Liver (tissue), 9 donors: Measurements from ENCODE around the gene CEP128. TPM values are rescaled to one million over a fixed set of nuclear protein-coding genes. Genes with fewer than 3 reads are reported as not detected.

ENCODE experiments used
- DNase-seq: peaks from one replicate; pipeline ENCODE4 v3.0.0-alpha.2; 2017; ENCODE audit warnings: low spot score
- H3K27ac ChIP-seq, 2 donors: one replicate each; pipeline ENCODE4 v1.7.0; 2013; ENCODE audit warnings: inconsistent platforms in 2 of 2, low read length in 2 of 2, control low read depth in 1 of 2, low read depth in 1 of 2, mild to moderate bottlenecking in 1 of 2
- H3K27me3 ChIP-seq, 4 donors: one replicate each; pipeline versions ENCODE4 v1.6.1 to v1.7.0; 2013; ENCODE audit warnings: low read length in 3 of 4, inconsistent platforms in 1 of 4, mild to moderate bottlenecking in 1 of 4, moderate library complexity in 1 of 4; ENCODE audit not compliant: control insufficient read depth in 4 of 4, insufficient read depth in 4 of 4
- H3K36me3 ChIP-seq, 4 donors: one replicate each; pipeline versions ENCODE4 v1.6.1 to v1.7.0; 2013; ENCODE audit warnings: low read length in 3 of 4, mild to moderate bottlenecking in 3 of 4, low read depth in 1 of 4, moderate library complexity in 1 of 4; ENCODE audit not compliant: control insufficient read depth in 4 of 4, insufficient read depth in 3 of 4
- H3K4me1 ChIP-seq, 4 donors: one replicate each; pipeline versions ENCODE4 v1.6.1 to v1.7.0; 2013; ENCODE audit warnings: low read length in 3 of 4, mild to moderate bottlenecking in 3 of 4, moderate library complexity in 1 of 4; ENCODE audit not compliant: control insufficient read depth in 4 of 4, insufficient read depth in 4 of 4
- H3K4me3 ChIP-seq, 3 donors: one replicate each; pipeline versions ENCODE4 v1.6.1 to v1.7.0; 2013; ENCODE audit warnings: low read length in 3 of 3, control low read depth in 1 of 3, low read depth in 1 of 3, mild to moderate bottlenecking in 1 of 3
- H3K9ac ChIP-seq, 2 donors: one replicate each; pipeline ENCODE4 v1.7.0; 2013; ENCODE audit warnings: low read length in 2 of 2, mild to moderate bottlenecking in 2 of 2, moderate library complexity in 2 of 2, control low read depth in 1 of 2, low read depth in 1 of 2
- H3K9me3 ChIP-seq, 4 donors: one replicate each; pipeline versions ENCODE4 v1.6.1 to v1.7.0; 2013; ENCODE audit warnings: low read length in 3 of 4; ENCODE audit not compliant: control insufficient read depth in 4 of 4
- FOXA1 ChIP-seq: IDR thresholded peaks from 2 replicates; pipeline ENCODE4 v1.6.1; 2016; ENCODE audit warnings: antibody characterized with exemption
- FOXA2 ChIP-seq: IDR thresholded peaks from 2 replicates; pipeline ENCODE4 v1.6.1; 2016; ENCODE audit warnings: antibody characterized with exemption
- GABPA ChIP-seq, 2 donors: IDR thresholded peaks in 1 of 2; conservative IDR thresholded peaks in 1 of 2; 2 replicates each; pipeline ENCODE4 v1.6.1; 2016; ENCODE audit warnings: antibody characterized with exemption in 2 of 2, mild to moderate bottlenecking in 1 of 2, moderate library complexity in 1 of 2
- HNF4A ChIP-seq, 2 donors: conservative IDR thresholded peaks; 2 replicates each; pipeline ENCODE4 v1.6.1; 2016; ENCODE audit warnings: antibody characterized with exemption in 2 of 2, mild to moderate bottlenecking in 2 of 2
- HNF4G ChIP-seq: IDR thresholded peaks from 2 replicates; pipeline ENCODE4 v1.6.1; 2016; ENCODE audit warnings: antibody characterized with exemption
- JUND ChIP-seq, 2 donors: IDR thresholded peaks; 2 replicates each; pipeline ENCODE4 v1.6.1; 2016; ENCODE audit warnings: antibody characterized with exemption in 2 of 2
- NR2F2 ChIP-seq: IDR thresholded peaks from 2 replicates; pipeline ENCODE4 v1.6.1; 2016; ENCODE audit warnings: antibody characterized with exemption
- RXRA ChIP-seq, 2 donors: IDR thresholded peaks; 2 replicates each; pipeline ENCODE4 v1.6.1; 2017 to 2018; ENCODE audit warnings: antibody characterized with exemption in 2 of 2, mild to moderate bottlenecking in 1 of 2
- SP1 ChIP-seq: IDR thresholded peaks from 2 replicates; pipeline ENCODE4 v1.6.1; 2018; ENCODE audit warnings: antibody characterized with exemption, mild to moderate bottlenecking
- TAF1 ChIP-seq: conservative IDR thresholded peaks from 2 replicates; pipeline ENCODE4 v1.6.1; 2016; ENCODE audit warnings: antibody characterized with exemption, mild to moderate bottlenecking
- YY1 ChIP-seq: IDR thresholded peaks from 2 replicates; pipeline ENCODE4 v1.6.1; 2016; ENCODE audit warnings: antibody characterized with exemption, mild to moderate bottlenecking
- WGBS: extraction: QIAGEN DNeasy Blood & Tissue Kit; methylation state at CpG from one replicate; pipeline ENCODE4 v1.1.7; 2013; 5-methylcytosine and 5-hydroxymethylcytosine counted together
- polyA plus RNA-seq, 2 donors: library from polyadenylated mRNA; stranded (reverse) in 1 of 2; unstranded in 1 of 2; fragments of 200-250 nt in 1 of 2; fragments of >200 nt in 1 of 2; fragmentation: Nextera tagmentation in 1 of 2; extraction: Ambion mirVana in 1 of 2; gene quantifications; one replicate each; pipeline versions ENCODE4 v1.2.1 to v1.2.3, GENCODE V29; 2013 to 2015
- total RNA-seq, 2 donors: library from RNA; depleted of rRNA; stranded (reverse); fragments of >200 nt; gene quantifications; one replicate each; pipeline ENCODE4 v1.2.3, GENCODE V29; 2014
- TF ChIP-seq, protein P1 (sequence below): IDR thresholded peaks from 2 replicates; pipeline ENCODE4 v1.6.1; 2016; ENCODE audit warnings: antibody characterized with exemption
- TF ChIP-seq, protein P2 (sequence below): IDR thresholded peaks from 2 replicates; pipeline ENCODE4 v1.6.1; 2016; ENCODE audit warnings: antibody characterized with exemption
- TF ChIP-seq, protein P3 (sequence below): IDR thresholded peaks from 2 replicates; pipeline ENCODE4 v1.6.1; 2016; ENCODE audit warnings: antibody characterized with exemption
- TF ChIP-seq, protein P4 (sequence below): fragments of 150-350 bp; IDR thresholded peaks from 2 replicates; pipeline ENCODE4 v1.5.1; 2017; ENCODE audit warnings: improper control_type of control experiment, low read depth, low read length; ENCODE audit not compliant: missing input control
- TF ChIP-seq, protein P5 (sequence below): IDR thresholded peaks from 2 replicates; pipeline ENCODE4 v1.6.1; 2016; ENCODE audit warnings: antibody characterized with exemption, mild to moderate bottlenecking
- donor health status: healthy.
- donor health status: healthy.
- donor health status: healthy.
- donor health status: healthy.
- donor health status: healthy.

The CEP128 gene
- total and polyA plus RNA-seq, 4 donors: 0.27 to 3.8 (median 1.4) TPM

DNA sequence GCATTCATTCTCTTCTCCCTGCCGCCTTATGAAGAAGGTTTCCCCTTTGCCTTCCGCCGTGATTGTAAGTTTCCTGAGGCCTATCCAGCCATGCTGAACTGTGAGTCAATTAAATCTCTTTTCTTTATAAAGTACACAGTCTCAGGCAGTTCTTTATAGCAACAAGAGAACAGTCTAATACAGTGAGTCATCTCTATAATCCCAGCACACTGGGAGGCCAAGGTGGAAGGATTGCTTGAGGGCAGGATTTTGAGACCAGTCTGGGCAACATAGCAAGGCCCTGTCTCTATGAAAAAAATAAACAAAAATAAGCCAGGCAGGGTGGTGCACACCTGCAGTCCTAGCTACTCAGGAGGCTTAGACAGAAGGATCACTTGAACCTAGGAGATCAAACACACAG, 259.9 kb downstream of the CEP128 start:
- peaks cover 0 to 9% (median 6%) of the 10 kb centered on the region in 4 donors for H3K9me3 ChIP-seq

DNA sequence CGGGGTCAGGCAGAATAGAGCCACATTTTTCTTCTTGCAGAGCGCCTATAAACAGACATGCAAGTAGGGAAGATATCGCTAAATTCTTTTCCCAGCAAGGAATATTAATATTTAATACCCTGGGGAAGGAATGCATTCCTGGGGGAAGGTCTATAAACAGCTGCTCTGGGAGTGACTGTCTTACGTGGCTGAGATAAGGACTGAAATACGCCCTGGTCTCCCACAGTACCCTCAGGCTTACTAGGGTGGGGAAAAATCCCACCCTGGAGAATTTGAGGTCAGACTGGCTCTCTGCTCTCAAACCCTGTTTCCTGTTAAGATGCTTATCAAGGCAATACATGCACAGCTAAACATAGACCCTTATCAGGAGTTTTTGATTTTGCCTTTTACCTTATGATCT, 262.3 kb downstream of the CEP128 start:
- WGBS: 97% methylated on average over 5 of the region's 5 CpGs
- DNase-seq: no peak
- TF ChIP-seq, protein P1, sequence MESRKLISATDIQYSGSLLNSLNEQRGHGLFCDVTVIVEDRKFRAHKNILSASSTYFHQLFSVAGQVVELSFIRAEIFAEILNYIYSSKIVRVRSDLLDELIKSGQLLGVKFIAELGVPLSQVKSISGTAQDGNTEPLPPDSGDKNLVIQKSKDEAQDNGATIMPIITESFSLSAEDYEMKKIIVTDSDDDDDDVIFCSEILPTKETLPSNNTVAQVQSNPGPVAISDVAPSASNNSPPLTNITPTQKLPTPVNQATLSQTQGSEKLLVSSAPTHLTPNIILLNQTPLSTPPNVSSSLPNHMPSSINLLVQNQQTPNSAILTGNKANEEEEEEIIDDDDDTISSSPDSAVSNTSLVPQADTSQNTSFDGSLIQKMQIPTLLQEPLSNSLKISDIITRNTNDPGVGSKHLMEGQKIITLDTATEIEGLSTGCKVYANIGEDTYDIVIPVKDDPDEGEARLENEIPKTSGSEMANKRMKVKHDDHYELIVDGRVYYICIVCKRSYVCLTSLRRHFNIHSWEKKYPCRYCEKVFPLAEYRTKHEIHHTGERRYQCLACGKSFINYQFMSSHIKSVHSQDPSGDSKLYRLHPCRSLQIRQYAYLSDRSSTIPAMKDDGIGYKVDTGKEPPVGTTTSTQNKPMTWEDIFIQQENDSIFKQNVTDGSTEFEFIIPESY: no peak
- TF ChIP-seq TAF1: no peak
- TF ChIP-seq GABPA (IDR thresholded peaks at IDR 0.05 in 1 of 2, conservative IDR thresholded peaks at IDR 0.05 in 1 of 2): no peak
- TF ChIP-seq, protein P2, sequence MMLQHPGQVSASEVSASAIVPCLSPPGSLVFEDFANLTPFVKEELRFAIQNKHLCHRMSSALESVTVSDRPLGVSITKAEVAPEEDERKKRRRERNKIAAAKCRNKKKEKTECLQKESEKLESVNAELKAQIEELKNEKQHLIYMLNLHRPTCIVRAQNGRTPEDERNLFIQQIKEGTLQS: no peak
- TF ChIP-seq, protein P3, sequence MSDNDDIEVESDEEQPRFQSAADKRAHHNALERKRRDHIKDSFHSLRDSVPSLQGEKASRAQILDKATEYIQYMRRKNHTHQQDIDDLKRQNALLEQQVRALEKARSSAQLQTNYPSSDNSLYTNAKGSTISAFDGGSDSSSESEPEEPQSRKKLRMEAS: no peak
- TF ChIP-seq FOXA1: no peak
- TF ChIP-seq SP1: no peak
- TF ChIP-seq, protein P4, sequence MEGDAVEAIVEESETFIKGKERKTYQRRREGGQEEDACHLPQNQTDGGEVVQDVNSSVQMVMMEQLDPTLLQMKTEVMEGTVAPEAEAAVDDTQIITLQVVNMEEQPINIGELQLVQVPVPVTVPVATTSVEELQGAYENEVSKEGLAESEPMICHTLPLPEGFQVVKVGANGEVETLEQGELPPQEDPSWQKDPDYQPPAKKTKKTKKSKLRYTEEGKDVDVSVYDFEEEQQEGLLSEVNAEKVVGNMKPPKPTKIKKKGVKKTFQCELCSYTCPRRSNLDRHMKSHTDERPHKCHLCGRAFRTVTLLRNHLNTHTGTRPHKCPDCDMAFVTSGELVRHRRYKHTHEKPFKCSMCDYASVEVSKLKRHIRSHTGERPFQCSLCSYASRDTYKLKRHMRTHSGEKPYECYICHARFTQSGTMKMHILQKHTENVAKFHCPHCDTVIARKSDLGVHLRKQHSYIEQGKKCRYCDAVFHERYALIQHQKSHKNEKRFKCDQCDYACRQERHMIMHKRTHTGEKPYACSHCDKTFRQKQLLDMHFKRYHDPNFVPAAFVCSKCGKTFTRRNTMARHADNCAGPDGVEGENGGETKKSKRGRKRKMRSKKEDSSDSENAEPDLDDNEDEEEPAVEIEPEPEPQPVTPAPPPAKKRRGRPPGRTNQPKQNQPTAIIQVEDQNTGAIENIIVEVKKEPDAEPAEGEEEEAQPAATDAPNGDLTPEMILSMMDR: no peak
- no peak for TF ChIP-seq FOXA2
- TF ChIP-seq, protein P5, sequence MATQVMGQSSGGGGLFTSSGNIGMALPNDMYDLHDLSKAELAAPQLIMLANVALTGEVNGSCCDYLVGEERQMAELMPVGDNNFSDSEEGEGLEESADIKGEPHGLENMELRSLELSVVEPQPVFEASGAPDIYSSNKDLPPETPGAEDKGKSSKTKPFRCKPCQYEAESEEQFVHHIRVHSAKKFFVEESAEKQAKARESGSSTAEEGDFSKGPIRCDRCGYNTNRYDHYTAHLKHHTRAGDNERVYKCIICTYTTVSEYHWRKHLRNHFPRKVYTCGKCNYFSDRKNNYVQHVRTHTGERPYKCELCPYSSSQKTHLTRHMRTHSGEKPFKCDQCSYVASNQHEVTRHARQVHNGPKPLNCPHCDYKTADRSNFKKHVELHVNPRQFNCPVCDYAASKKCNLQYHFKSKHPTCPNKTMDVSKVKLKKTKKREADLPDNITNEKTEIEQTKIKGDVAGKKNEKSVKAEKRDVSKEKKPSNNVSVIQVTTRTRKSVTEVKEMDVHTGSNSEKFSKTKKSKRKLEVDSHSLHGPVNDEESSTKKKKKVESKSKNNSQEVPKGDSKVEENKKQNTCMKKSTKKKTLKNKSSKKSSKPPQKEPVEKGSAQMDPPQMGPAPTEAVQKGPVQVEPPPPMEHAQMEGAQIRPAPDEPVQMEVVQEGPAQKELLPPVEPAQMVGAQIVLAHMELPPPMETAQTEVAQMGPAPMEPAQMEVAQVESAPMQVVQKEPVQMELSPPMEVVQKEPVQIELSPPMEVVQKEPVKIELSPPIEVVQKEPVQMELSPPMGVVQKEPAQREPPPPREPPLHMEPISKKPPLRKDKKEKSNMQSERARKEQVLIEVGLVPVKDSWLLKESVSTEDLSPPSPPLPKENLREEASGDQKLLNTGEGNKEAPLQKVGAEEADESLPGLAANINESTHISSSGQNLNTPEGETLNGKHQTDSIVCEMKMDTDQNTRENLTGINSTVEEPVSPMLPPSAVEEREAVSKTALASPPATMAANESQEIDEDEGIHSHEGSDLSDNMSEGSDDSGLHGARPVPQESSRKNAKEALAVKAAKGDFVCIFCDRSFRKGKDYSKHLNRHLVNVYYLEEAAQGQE: no peak
- no peak for TF ChIP-seq JUND (IDR thresholded peaks at IDR 0.05)
- no peaks in the 10 kb centered on the region for H3K4me1 ChIP-seq
- H3K27me3 ChIP-seq: no peaks in the 10 kb centered on the region
- H3K27ac ChIP-seq: no peak overlapping the region
- H3K9ac ChIP-seq: no peak overlapping the region
- no peaks in the 10 kb centered on the region for H3K36me3 ChIP-seq
- peaks cover 0 to 9% (median 6%) of the 10 kb centered on the region in 4 donors for H3K9me3 ChIP-seq
- no peak overlapping the region for H3K4me3 ChIP-seq

More for the DNA sequence above, 259.9 kb downstream of the CEP128 start:
- no peak for DNase-seq
- TF ChIP-seq GABPA (IDR thresholded peaks at IDR 0.05 in 1 of 2, conservative IDR thresholded peaks at IDR 0.05 in 1 of 2) (no peak), HNF4A (conservative IDR thresholded peaks at IDR 0.05) (no peak), HNF4G (no peak), SP1 (no peak), FOXA1 (no peak), RXRA (IDR thresholded peaks at IDR 0.05) (no peak), FOXA2 (no peak), YY1 (no peak), NR2F2 (no peak), TAF1 (no peak)
- TF ChIP-seq, protein P4: no peak
- TF ChIP-seq, protein P5: no peak
- no peaks in the 10 kb centered on the region for H3K27me3 ChIP-seq
- H3K9ac ChIP-seq: no peak overlapping the region
- H3K36me3 ChIP-seq: no peaks in the 10 kb centered on the region
- H3K4me1 ChIP-seq: no peaks in the 10 kb centered on the region
- H3K4me3 ChIP-seq: no peak overlapping the region
- 98% methylated on average over 3 of the region's 3 CpGs for WGBS
- no peak overlapping the region for H3K27ac ChIP-seq
